ENCODE data around the gene PAX9.
"Not testable (repeated sequence)": the region's sequence is repeated elsewhere in the genome, so short reads cannot be mapped to it uniquely, and the experiment has no call there.

Gene PAX9

GRCh38 chr14:36676236-36676635, 14.6 kb downstream of the PAX9 start:
- no peak for DNase-seq

GRCh38 chr14:36682338-36682737, 20.7 kb downstream of the PAX9 start:
- DNase-seq: no peak

- no peak for DNase-seq
Observed at GRCh38 chr14:36683083-36683724, 21.5 kb downstream of the PAX9 start.

- no peak for DNase-seq
Observed at GRCh38 chr14:36684946-36685345, 23.3 kb downstream of the PAX9 start.

- no peak for DNase-seq
Observed at GRCh38 chr14:36690311-36691040, 28.8 kb downstream of the PAX9 start.

- not testable (repeated sequence) for DNase-seq
Observed at GRCh38 chr14:36699420-36699819, 37.8 kb downstream of the PAX9 start.

- no peak for DNase-seq
Observed at GRCh38 chr14:36700651-36701050, 39.0 kb downstream of the PAX9 start.

GRCh38 chr14:36701132-36701531, 39.5 kb downstream of the PAX9 start:
- DNase-seq: no peak

GRCh38 chr14:36702474-36702873, 40.8 kb downstream of the PAX9 start:
- DNase-seq: no peak

- DNase-seq: no peak
Observed at GRCh38 chr14:36707570-36707969, 45.9 kb downstream of the PAX9 start.

- no peak for DNase-seq
Observed at GRCh38 chr14:36713960-36714703, 52.5 kb downstream of the PAX9 start.

GRCh38 chr14:36716614-36717184, 55.0 kb downstream of the PAX9 start:
- no peak for DNase-seq

- DNase-seq: no peak
Observed at GRCh38 chr14:36717363-36717762, 55.7 kb downstream of the PAX9 start.

GRCh38 chr14:36718216-36718615, 56.6 kb downstream of the PAX9 start:
- DNase-seq: no peak

GRCh38 chr14:36719823-36720222, 58.2 kb downstream of the PAX9 start:
- no peak for DNase-seq

GRCh38 chr14:36720657-36721056, 59.0 kb downstream of the PAX9 start:
- no peak for DNase-seq

- DNase-seq: no peak
Observed at GRCh38 chr14:36721877-36722276, 60.2 kb downstream of the PAX9 start.

GRCh38 chr14:36723530-36723929, 61.9 kb downstream of the PAX9 start:
- DNase-seq: no peak

- DNase-seq: no peak
Observed at GRCh38 chr14:36724162-36724561, 62.5 kb downstream of the PAX9 start.

GRCh38 chr14:36726128-36726527, 64.5 kb downstream of the PAX9 start:
- DNase-seq: no peak
